Naive thymus-derived CD4-positive, alpha-beta T cell (primary cell): ENCODE results near the gene DISP2. TPM values are rescaled to one million over a fixed set of nuclear protein-coding genes. Genes with fewer than 3 reads are reported as not detected.

Source experiments
- ATAC-seq: fragments of 150-1000 bp; cut with Tn5 transposase; 2 replicates; pipeline ENCODE4 v1.10.0; 2021; ENCODE audit warnings: mild to moderate bottlenecking, moderate library complexity
- CTCF ChIA-PET: fragments of 350-600 bp; sonication (Branson Sonifier 250); formaldehyde crosslinking; loops from one replicate; lab custom pipeline; 2021; ENCODE audit warnings: antibody characterized with exemption; lab: Charles Lee
- POLR2A ChIA-PET: fragments of 350-600 bp; sonication (Branson Sonifier 250); formaldehyde crosslinking; loops from one replicate; lab custom pipeline; 2021; ENCODE audit warnings: antibody characterized with exemption, inconsistent platforms; lab: Charles Lee
- DNase-seq, 9 donors: peaks; one replicate each; pipeline versions ENCODE4 v3.0.0 to v3.0.0-alpha.2; 2020 to 2022; ENCODE audit warnings: mixed read lengths in 1 of 9
- H3K27ac ChIP-seq: one replicate; pipeline ENCODE4 v1.7.0; 2013; ENCODE audit warnings: mild to moderate bottlenecking, low read depth, low read length, moderate library complexity
- H3K27me3 ChIP-seq, 2 donors: one replicate each; pipeline ENCODE4 v1.7.0; 2013; ENCODE audit warnings: low read length in 2 of 2, mild to moderate bottlenecking in 2 of 2, moderate library complexity in 2 of 2; ENCODE audit not compliant: control insufficient read depth in 2 of 2, insufficient read depth in 2 of 2
- H3K36me3 ChIP-seq, 3 experiments: 1 replicate in 2 of 3; 2 replicates in 1 of 3; pipeline ENCODE4 v1.7.0; 2013; ENCODE audit warnings: low read length in 3 of 3, mild to moderate bottlenecking in 3 of 3, moderate library complexity in 1 of 3; ENCODE audit not compliant: insufficient read depth in 3 of 3, control insufficient read depth in 2 of 3
- H3K4me1 ChIP-seq, 2 donors: one replicate each; pipeline ENCODE4 v1.7.0; 2013; ENCODE audit warnings: low read length in 2 of 2, mild to moderate bottlenecking in 2 of 2, moderate library complexity in 1 of 2; ENCODE audit not compliant: control insufficient read depth in 2 of 2, insufficient read depth in 2 of 2
- H3K4me3 ChIP-seq: 2 replicates; pipeline ENCODE4 v1.7.0; 2013; ENCODE audit warnings: mild to moderate bottlenecking, low read length
- H3K9me3 ChIP-seq, 3 experiments: 1 replicate in 2 of 3; 2 replicates in 1 of 3; pipeline ENCODE4 v1.7.0; 2013; ENCODE audit warnings: low read length in 3 of 3; ENCODE audit not compliant: control insufficient read depth in 2 of 3
- H3K27ac Mint-ChIP-seq, 9 donors: one replicate each; pipeline ENCODE4 v1.8.0; 2020 to 2022; ENCODE audit warnings: mixed read lengths in 9 of 9, mild to moderate bottlenecking in 8 of 9, moderate library complexity in 5 of 9, inconsistent platforms in 2 of 9
- H3K27me3 Mint-ChIP-seq, 5 donors: one replicate each; pipeline ENCODE4 v1.8.0; 2021 to 2022; ENCODE audit warnings: mixed read lengths in 5 of 5, mild to moderate bottlenecking in 1 of 5
- H3K36me3 Mint-ChIP-seq, 5 donors: one replicate each; pipeline ENCODE4 v1.8.0; 2020 to 2022; ENCODE audit warnings: mixed read lengths in 5 of 5, mild to moderate bottlenecking in 3 of 5, inconsistent platforms in 1 of 5
- H3K4me1 Mint-ChIP-seq, 7 donors: one replicate each; pipeline ENCODE4 v1.8.0; 2020 to 2022; ENCODE audit warnings: mixed read lengths in 7 of 7, mild to moderate bottlenecking in 3 of 7, inconsistent platforms in 1 of 7
- H3K4me3 Mint-ChIP-seq, 10 donors: one replicate each; pipeline ENCODE4 v1.8.0; 2020 to 2022; ENCODE audit warnings: mild to moderate bottlenecking in 10 of 10, mixed read lengths in 10 of 10, moderate library complexity in 6 of 10, inconsistent platforms in 2 of 10
- H3K9me3 Mint-ChIP-seq, 11 donors: one replicate each; pipeline ENCODE4 v1.8.0; 2020 to 2022; ENCODE audit warnings: mixed read lengths in 11 of 11, mild to moderate bottlenecking in 4 of 11, inconsistent platforms in 1 of 11, moderate library complexity in 1 of 11
- intact Hi-C, 2 donors: fragments of 100-400 bp; cut with micrococcal nuclease; formaldehyde crosslinking; loops; one replicate each; pipeline ENCODE4 v1.15.1; 2023
- polyA plus RNA-seq, 2 donors: library from polyadenylated mRNA; unstranded; fragments of 300-500 nt; fragmentation: Illumina TruSeq; gene quantifications; one replicate each; pipeline ENCODE4 v1.2.3, GENCODE V29; 2021
- total RNA-seq, 6 experiments: library from RNA in 5 of 6; stranded (reverse) in 5 of 6; gene quantifications; 1 replicate in 5 of 6; 2 replicates in 1 of 6; pipeline ENCODE4 v1.2.3 and lab custom pipeline; 2021 to 2026

DISP2 gene
- total and polyA plus RNA-seq, 7 experiments from 2014 or later: 0.05 to 0.51 (median 0.07) TPM; not detected in 3

- no peaks in the 10 kb centered on the region for H3K4me1 ChIP-seq
- peaks cover 8 to 74% (median 15%) of the 10 kb centered on the region in 3 experiments for H3K36me3 ChIP-seq
- ChIA-PET CTCF (no interaction called here), POLR2A (no interaction called here)
- no peaks in the 10 kb centered on the region for H3K27me3 Mint-ChIP-seq
- H3K4me3 ChIP-seq: no peak overlapping the region
- DNase-seq (no peak), ATAC-seq (no peak)
- intact Hi-C loops: no loop called here
- no peaks in the 10 kb centered on the region for H3K9me3 ChIP-seq
- peaks cover 0 to 9% (median 0%) of the 10 kb centered on the region in 7 donors for H3K4me1 Mint-ChIP-seq
- peak overlapping the region in 1 of 9 donors; percentile 74 for H3K27ac Mint-ChIP-seq
- H3K27me3 ChIP-seq: no peaks in the 10 kb centered on the region
- H3K4me3 Mint-ChIP-seq: no peak overlapping the region
- H3K9me3 Mint-ChIP-seq: no peaks in the 10 kb centered on the region
- peaks cover 10 to 22% (median 19%) of the 10 kb centered on the region in 5 donors for H3K36me3 Mint-ChIP-seq
- H3K27ac ChIP-seq: no peak overlapping the region
Observed at GRCh38 chr15:40415226-40415625, 57.2 kb downstream of the DISP2 start.

- Mint-ChIP-seq H3K9me3 (no peaks in the 10 kb centered on the region), H3K27me3 (no peaks in the 10 kb centered on the region), H3K27ac (peak overlapping the region in 1 of 9 donors; percentile 74), H3K4me3 (no peak overlapping the region), H3K4me1 (peaks cover 0 to 6% (median 0%) of the 10 kb centered on the region in 7 donors), H3K36me3 (peaks cover 2 to 20% (median 14%) of the 10 kb centered on the region in 5 donors)
- CTCF ChIA-PET: interaction anchor here (11.1 kb wide), 1 partner anchor 75 kb away, joined by 107 read pairs; the partner anchor contains the start of gene CCDC9B
- Histone ChIP-seq H3K36me3 (peaks cover 8 to 66% (median 13%) of the 10 kb centered on the region in 3 experiments), H3K9me3 (no peaks in the 10 kb centered on the region), H3K27me3 (no peaks in the 10 kb centered on the region), H3K27ac (no peak overlapping the region), H3K4me3 (no peak overlapping the region), H3K4me1 (no peaks in the 10 kb centered on the region)
- intact Hi-C loops: no loop called here
- POLR2A ChIA-PET: no interaction called here
- no peak for ATAC-seq
- no peak for DNase-seq
Observed at GRCh38 chr15:40416056-40416455, 58.0 kb downstream of the DISP2 start.

GRCh38 chr15:40418126-40418525, 60.1 kb downstream of the DISP2 start:
- POLR2A ChIA-PET: no interaction called here
- DNase-seq (no peak), ATAC-seq (no peak)
- Histone ChIP-seq H3K4me3 (no peak overlapping the region), H3K27ac (no peak overlapping the region), H3K9me3 (no peaks in the 10 kb centered on the region), H3K4me1 (peaks cover 0 to 3% of the 10 kb centered on the region in 2 donors), H3K36me3 (peaks cover 4 to 45% (median 4%) of the 10 kb centered on the region in 3 experiments), H3K27me3 (no peaks in the 10 kb centered on the region)
- H3K27me3 Mint-ChIP-seq: no peaks in the 10 kb centered on the region
- no peaks in the 10 kb centered on the region for H3K9me3 Mint-ChIP-seq
- intact Hi-C loops: no loop called here
- H3K36me3 Mint-ChIP-seq: peaks cover 0 to 8% (median 3%) of the 10 kb centered on the region in 5 donors
- CTCF ChIA-PET: interaction anchor here (0.9 to 11.1 kb wide), 4 partner anchors 28 to 111 kb away, joined by 3 to 107 read pairs (median 4); partner anchors contain the start of gene CCDC9B
- peaks cover 0 to 7% (median 4%) of the 10 kb centered on the region in 7 donors for H3K4me1 Mint-ChIP-seq
- H3K27ac Mint-ChIP-seq: peak overlapping the region in 2 of 9 donors; percentile 47 to 80
- no peak overlapping the region for H3K4me3 Mint-ChIP-seq

- Mint-ChIP-seq H3K27me3 (no peaks in the 10 kb centered on the region), H3K27ac (peak overlapping the region in 2 of 9 donors; percentile 15 to 21), H3K4me3 (no peak overlapping the region), H3K9me3 (no peaks in the 10 kb centered on the region), H3K4me1 (peaks cover 0 to 7% (median 3%) of the 10 kb centered on the region in 7 donors), H3K36me3 (peaks cover 0 to 16% (median 5%) of the 10 kb centered on the region in 5 donors)
- ATAC-seq: no peak
- intact Hi-C loops: loop anchor here (5.0 kb wide), 3 partner anchors 38 to 733 kb away; partner anchors contain the start of gene KNSTRN (in 1 of the 2)
- H3K4me1 ChIP-seq: peaks cover 0 to 3% of the 10 kb centered on the region in 2 donors
- CTCF ChIA-PET: interaction anchor here (0.7 to 11.1 kb wide), 5 partner anchors 13 to 288 kb away, joined by 4 to 107 read pairs (median 5); partner anchors contain the start of gene CCDC9B
- H3K36me3 ChIP-seq: peaks cover under 1 to 25% (median 4%) of the 10 kb centered on the region in 3 experiments
- H3K27me3 ChIP-seq: no peaks in the 10 kb centered on the region
- H3K27ac ChIP-seq: no peak overlapping the region
- H3K4me3 ChIP-seq: no peak overlapping the region
- POLR2A ChIA-PET: no interaction called here
- DNase-seq: no peak
- H3K9me3 ChIP-seq: no peaks in the 10 kb centered on the region
Observed at GRCh38 chr15:40420071-40420713, 62.2 kb downstream of the DISP2 start.

GRCh38 chr15:40420793-40421192, 62.8 kb downstream of the DISP2 start:
- no peaks in the 10 kb centered on the region for H3K9me3 Mint-ChIP-seq
- H3K27me3 Mint-ChIP-seq: no peaks in the 10 kb centered on the region
- no peak overlapping the region for H3K4me3 ChIP-seq
- no peaks in the 10 kb centered on the region for H3K9me3 ChIP-seq
- no peak overlapping the region for H3K4me3 Mint-ChIP-seq
- no peaks in the 10 kb centered on the region for H3K27me3 ChIP-seq
- no peak for ATAC-seq
- ChIA-PET CTCF (interaction anchor here (0.7 to 11.1 kb wide), 6 partner anchors 13 to 288 kb away, joined by 4 to 107 read pairs (median 4); partner anchors contain the start of gene CCDC9B), POLR2A (no interaction called here)
- peaks cover 0 to 19% (median 2%) of the 10 kb centered on the region in 3 experiments for H3K36me3 ChIP-seq
- H3K27ac Mint-ChIP-seq: no peak overlapping the region
- peaks cover 0 to 7% (median 0%) of the 10 kb centered on the region in 7 donors for H3K4me1 Mint-ChIP-seq
- intact Hi-C loops: loop anchor here (5.0 kb wide), 3 partner anchors 38 to 733 kb away; partner anchors contain the start of gene KNSTRN (in 1 of the 2)
- peaks cover 0 to 10% (median 4%) of the 10 kb centered on the region in 5 donors for H3K36me3 Mint-ChIP-seq
- DNase-seq: no peak
- H3K27ac ChIP-seq: no peak overlapping the region
- H3K4me1 ChIP-seq: peaks cover 0 to 3% of the 10 kb centered on the region in 2 donors

- Mint-ChIP-seq H3K4me1 (peaks cover 0 to 7% (median 0%) of the 10 kb centered on the region in 7 donors), H3K27ac (peak overlapping the region in 1 of 9 donors; percentile 32), H3K36me3 (peaks cover 0 to 8% (median 4%) of the 10 kb centered on the region in 5 donors), H3K4me3 (peak overlapping the region in 1 of 10 donors; percentile 4), H3K9me3 (no peaks in the 10 kb centered on the region), H3K27me3 (no peaks in the 10 kb centered on the region)
- intact Hi-C loops: loop anchor here (1.0 to 5.0 kb wide), 9 partner anchors 16 to 734 kb away; partner anchors contain the start of genes IVD (in 1 of the 2) and KNSTRN (in 1 of the 2)
- H3K9me3 ChIP-seq: no peaks in the 10 kb centered on the region
- ATAC-seq (peak; percentile 97), DNase-seq (peak; percentile 59 to 84 (median 73))
- no peaks in the 10 kb centered on the region for H3K27me3 ChIP-seq
- H3K36me3 ChIP-seq: peaks cover 0 to 12% (median 0%) of the 10 kb centered on the region in 3 experiments
- H3K27ac ChIP-seq: no peak overlapping the region
- H3K4me1 ChIP-seq: peaks cover 0 to 3% of the 10 kb centered on the region in 2 donors
- peak overlapping the region; percentile 19 for H3K4me3 ChIP-seq
- ChIA-PET POLR2A (interaction anchor here (0.6 to 0.7 kb wide), 2 partner anchors 53 to 77 kb away, joined by 3 read pairs; no protein-coding TSS in a partner anchor), CTCF (interaction anchor here (0.6 to 11.1 kb wide), 12 partner anchors 9 to 142 kb away, joined by 3 to 107 read pairs (median 5); partner anchors contain the start of genes CCDC9B and INAFM2)
Observed at GRCh38 chr15:40421246-40422157, 63.5 kb downstream of the DISP2 start.
